A673 (cell line): ENCODE results near the gene MZT2A.
"Not testable (repeated sequence)": the region's sequence is repeated elsewhere in the genome, so short reads cannot be mapped to it uniquely, and the experiment has no call there.

Source experiments
- EZH2 ChIP-seq: fragments of 200-600 bp; sonication (generic); IDR thresholded peaks from 2 replicates; pipeline ENCODE4 v1.6.1; 2017; ENCODE audit warnings: borderline replicate concordance, low read depth, mild to moderate bottlenecking, mixed read lengths, antibody characterized with exemption, low read length; ENCODE audit not compliant: poor library complexity, severe bottlenecking
- TF ChIP-seq, protein P1 (sequence below): fragments of 300-800, 200-600 bp; sonication (generic); conservative IDR thresholded peaks from 2 replicates; pipeline ENCODE4 v1.5.1; 2017; ENCODE audit warnings: low read depth, mild to moderate bottlenecking, antibody characterized with exemption, low read length, moderate library complexity, mixed read lengths

DNA sequence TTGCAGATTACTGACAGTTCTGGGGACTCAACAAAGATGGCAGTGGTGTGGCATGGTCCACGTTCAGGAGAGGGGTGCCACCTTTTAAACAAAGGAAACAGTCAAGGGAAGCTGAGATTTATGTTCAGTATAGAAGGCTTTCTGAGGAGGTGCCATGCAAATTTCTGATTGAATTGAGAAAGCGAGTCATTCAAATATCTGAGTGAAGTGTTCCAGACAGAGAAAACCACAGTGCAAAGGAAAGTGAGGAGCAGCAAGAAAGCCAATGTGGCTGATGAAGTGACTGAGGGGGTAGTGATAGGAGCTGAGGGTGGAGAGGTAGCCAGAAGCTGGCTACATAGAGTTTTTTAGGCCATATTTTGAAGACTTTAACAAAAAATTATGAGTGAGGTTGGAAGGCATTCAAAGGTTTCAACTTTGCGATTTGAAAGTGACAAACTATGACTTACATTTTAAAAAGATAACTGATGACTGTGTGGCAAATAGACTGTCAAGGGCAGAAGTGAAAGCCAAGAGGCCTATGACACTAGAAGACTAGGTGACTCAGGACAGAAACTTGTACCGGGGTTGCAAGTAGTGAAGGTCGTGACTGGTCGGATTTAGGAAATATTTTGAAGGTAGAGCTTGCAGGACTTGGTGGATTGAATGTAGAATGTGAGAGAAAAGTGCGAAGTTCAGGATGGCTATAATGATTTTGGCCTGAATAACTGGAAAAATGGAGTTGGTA lies 51.3 kb downstream of the MZT2A start:
- TF ChIP-seq, protein P1, sequence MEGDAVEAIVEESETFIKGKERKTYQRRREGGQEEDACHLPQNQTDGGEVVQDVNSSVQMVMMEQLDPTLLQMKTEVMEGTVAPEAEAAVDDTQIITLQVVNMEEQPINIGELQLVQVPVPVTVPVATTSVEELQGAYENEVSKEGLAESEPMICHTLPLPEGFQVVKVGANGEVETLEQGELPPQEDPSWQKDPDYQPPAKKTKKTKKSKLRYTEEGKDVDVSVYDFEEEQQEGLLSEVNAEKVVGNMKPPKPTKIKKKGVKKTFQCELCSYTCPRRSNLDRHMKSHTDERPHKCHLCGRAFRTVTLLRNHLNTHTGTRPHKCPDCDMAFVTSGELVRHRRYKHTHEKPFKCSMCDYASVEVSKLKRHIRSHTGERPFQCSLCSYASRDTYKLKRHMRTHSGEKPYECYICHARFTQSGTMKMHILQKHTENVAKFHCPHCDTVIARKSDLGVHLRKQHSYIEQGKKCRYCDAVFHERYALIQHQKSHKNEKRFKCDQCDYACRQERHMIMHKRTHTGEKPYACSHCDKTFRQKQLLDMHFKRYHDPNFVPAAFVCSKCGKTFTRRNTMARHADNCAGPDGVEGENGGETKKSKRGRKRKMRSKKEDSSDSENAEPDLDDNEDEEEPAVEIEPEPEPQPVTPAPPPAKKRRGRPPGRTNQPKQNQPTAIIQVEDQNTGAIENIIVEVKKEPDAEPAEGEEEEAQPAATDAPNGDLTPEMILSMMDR: not testable (repeated sequence)
- not testable (repeated sequence) for TF ChIP-seq EZH2
